HG03103 (cell line): ENCODE measurements around the gene CST7.

Source experiments
- ATAC-seq: cut with Tn5 transposase; IDR thresholded peaks from one replicate; pipeline ENCODE4 v1.9.1; 2021; ENCODE audit warnings: low read depth; ENCODE audit not compliant: unreplicated experiment

Gene CST7

GRCh38 chr20:24981790-24982189 is 32.7 kb downstream of the CST7 start:
- no peak for ATAC-seq

GRCh38 chr20:24983896-24984295 is 34.8 kb downstream of the CST7 start:
- no peak for ATAC-seq

DNA sequence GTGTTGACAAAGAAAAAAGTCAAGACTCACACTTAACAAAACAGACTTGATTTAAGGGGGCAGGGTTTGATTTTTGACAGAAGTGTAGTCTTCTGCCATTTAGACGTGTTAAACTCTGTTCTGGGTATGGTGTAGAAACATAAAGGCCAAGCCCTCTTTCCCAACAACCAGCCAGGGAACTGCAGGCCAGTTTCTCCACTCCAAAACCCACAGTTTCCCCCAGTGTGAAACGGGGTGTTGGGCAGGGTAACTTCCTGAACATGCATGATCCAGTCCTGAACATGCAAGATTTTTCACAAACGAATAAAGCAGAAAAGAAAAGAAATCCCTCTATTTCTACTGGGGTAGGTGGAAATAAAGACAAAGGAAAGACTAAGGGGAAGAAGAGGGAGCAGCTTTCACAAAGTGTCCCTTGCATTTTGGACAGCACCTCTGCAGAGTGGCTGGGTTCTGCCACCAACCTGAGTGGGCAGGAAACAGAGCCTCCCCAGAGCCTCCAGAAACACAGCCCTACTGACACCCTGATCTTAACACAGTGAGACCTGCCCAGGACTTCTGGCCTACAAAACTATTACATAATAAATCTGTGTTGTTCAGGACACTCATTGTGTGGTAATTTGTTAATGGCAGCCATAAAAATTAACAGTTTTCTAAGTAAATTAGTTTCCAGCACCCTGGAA is 36.0 kb downstream of the CST7 start:
- ATAC-seq = no peak

- no peak for ATAC-seq
These were observed 36.7 kb downstream of the CST7 start for GRCh38 chr20:24985802-24986201.

GRCh38 chr20:24986436-24987015 is 37.5 kb downstream of the CST7 start:
- no peak for ATAC-seq

DNA sequence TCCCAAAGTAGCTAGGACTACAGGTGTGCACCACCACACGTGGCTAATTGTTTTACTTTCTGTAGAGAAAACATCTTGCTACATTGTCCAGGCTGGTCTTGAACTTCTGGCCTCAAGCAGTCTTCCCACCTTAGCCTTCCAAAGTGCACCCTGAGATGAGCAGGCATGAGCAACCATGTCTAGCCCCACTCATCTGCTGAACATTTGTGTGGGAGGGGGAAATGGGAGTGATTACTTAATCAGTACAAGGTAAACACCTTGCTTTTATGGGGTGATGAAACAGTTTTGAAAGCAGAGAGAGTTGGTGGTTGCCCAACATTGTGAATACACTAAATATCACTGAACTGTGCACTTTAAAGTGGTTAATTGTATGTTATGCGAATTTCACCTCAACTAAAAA is 38.2 kb downstream of the CST7 start:
- ATAC-seq = no peak

DNA sequence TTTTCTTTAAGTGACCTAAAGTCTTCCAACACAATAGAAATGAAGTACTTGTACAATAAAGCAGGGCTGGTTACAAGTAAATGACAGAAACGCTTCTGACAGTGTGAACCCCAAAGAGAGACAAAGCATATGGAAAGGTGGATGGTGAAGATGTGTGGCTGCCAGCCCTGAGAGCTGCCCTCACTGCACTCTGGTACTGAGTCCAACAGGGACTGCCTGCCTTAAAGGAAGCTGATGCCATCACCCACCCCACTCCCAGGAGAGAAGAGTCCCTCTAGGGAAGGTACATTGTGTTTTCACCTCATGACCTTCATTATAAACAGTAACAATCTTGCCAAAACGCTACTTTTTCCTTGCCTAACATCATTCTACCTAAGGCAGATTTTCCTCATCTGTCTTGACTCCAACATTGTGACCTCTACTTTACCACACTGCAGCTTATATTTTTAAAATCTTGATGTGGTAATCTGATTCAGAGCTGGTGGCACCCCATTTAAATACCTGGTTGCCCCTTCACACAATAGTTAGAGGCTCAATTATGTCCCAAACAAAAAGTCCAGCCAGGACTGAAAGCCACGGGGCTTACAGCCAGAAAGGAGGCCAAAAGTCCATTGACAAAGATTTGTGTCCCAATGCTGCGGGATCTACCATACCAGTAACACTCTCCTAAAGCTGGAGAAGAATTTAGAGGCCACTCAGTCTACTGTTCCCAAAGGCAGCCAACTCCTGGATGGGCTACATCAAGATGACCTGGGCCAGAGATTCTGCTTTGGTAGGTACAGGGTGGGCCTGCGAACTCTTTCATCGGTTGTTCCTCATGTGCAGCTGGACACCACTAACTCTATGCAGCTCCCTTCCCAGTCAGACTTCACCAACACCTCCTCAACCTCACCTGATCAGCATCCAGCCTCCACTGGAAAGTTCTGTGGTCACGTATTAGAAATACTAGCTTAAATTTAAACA is 39.1 kb downstream of the CST7 start:
- no peak for ATAC-seq

DNA sequence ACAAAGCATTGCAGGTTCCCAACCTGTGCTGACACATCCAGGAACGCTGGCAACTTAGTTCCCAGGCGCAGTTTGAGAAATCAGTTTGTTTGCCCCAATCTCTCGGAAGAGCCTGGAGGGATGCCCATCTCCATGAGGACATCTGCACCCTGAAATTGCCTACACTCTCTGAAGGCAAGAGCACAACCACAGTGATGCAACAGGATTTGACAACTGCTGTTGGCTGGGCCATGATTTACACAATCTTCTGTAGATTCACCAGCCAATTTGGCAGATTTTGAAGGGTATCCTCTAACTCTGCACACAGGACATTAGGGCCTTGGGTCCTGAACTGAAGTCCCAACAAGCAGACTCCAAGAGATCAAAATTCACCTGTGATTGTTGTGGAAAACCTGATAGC is 40.1 kb downstream of the CST7 start:
- no peak for ATAC-seq

- ATAC-seq = no peak
These were observed 41.8 kb downstream of the CST7 start for GRCh38 chr20:24990810-24991252.

- ATAC-seq = peak; percentile 11
These were observed 42.9 kb downstream of the CST7 start for GRCh38 chr20:24991897-24992486.

GRCh38 chr20:24992487-24993205 is 43.6 kb downstream of the CST7 start, which contains the start of gene APMAP:
APMAP (minus strand) TSS chr20:24992751; CDS start chr20:24992688, 63 bp downstream.
- ATAC-seq = peak; percentile 90

DNA sequence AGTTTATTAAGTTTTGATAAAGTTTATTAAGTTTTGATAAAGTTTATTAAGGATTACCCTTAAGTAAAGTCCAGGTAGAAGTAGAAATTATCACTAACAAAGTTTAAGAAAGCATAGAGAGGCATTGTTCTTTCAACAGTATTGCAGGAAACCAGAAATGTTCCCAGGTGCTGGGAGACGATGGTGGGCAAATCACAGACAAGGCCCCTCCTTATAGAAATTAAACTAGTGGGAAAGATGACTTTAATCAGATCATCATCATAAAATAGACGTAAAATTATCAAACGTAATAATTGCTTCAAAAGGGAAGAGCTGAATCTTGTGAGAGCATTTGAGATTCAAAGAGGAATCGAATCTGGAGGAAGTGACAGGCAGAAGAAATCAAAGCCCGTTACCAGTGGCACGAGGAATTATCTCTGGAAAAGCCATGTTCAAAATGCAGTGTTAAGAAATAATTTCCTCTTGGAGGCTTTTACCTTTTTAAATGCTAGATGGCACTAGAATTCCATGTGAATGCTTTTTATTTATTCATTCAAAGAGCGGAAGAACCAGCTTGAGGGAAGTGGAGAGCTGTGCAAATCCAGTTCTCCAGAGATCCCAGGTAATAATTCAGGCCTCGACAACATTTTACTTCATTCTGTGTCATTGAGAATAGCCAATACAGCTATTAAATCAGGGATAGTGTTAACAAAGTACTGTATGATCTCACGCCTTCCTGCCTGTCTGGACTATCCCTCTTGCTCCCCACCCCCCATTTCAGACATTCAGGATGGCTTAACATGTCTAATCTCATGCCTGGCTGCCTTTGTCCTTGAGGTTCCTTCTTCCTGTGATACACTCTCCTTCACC is 44.5 kb downstream of the CST7 start:
- ATAC-seq = no peak

DNA sequence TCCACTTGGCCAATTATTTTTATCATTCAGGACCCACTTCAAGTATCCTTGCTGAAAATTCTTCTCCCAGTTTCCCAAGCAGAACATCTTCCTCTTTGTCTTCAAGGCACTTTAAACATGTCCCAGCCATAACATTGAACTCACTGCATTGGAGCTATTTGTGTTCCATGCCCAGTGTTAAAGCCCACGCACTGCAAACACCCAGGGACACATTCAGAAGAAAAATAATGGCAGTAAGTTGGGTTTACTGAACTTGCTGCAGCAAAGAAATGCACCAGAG is 45.1 kb downstream of the CST7 start:
- ATAC-seq = no peak

- ATAC-seq = no peak
These were observed 45.6 kb downstream of the CST7 start for GRCh38 chr20:24994470-24995368.

DNA sequence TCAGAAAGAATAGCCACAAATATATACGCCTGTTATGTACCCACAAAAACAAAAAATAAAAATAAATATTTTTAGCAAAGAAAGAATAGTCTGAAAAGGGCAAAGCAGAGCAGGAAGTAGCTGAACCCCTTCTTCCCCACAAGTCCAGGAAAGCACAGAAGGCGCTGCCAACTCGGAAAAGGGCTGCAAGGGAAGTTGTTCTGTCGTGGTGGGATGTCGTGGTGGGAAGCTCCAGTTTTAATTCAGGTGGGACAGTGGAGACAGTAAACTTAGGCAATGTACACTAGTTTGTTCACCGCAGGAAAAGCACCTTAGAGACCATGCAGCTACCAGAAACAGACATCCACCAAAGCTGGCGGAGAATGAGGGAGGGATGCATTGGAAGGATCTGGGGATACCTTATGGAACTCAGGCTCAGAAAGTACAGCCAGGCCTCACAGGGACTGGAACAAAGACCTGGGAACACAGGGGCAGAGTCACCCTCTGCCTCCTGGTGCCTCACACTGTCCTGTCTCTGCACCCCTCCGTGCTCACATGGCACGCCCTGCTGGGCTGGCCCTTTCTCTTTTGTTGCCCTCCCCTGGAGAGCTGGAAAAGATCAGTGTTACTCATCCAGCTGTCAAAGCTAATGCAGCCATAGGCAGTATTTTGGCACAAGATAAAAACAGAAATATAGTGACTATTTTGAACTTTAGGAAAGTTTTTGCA is 46.8 kb downstream of the CST7 start:
- no peak for ATAC-seq

- ATAC-seq = no peak
These were observed 47.6 kb downstream of the CST7 start for GRCh38 chr20:24996449-24997377.

- ATAC-seq = no peak
These were observed 49.1 kb downstream of the CST7 start for GRCh38 chr20:24998121-24998520.
